ENCODE results near the gene C1QTNF8. TPM values are rescaled to one million over a fixed set of nuclear protein-coding genes. Genes with fewer than 3 reads are reported as not detected.
A peak's percentile ranks its signal among the peaks of the same experiment; 100 is the strongest.

The C1QTNF8 gene
- total and polyA plus RNA-seq, 2 of the 13 experiments (the other 11 are each of a cell fraction or from before 2014, with no cell fraction given), result 0.09 TPM; not detected in 1

DNA sequence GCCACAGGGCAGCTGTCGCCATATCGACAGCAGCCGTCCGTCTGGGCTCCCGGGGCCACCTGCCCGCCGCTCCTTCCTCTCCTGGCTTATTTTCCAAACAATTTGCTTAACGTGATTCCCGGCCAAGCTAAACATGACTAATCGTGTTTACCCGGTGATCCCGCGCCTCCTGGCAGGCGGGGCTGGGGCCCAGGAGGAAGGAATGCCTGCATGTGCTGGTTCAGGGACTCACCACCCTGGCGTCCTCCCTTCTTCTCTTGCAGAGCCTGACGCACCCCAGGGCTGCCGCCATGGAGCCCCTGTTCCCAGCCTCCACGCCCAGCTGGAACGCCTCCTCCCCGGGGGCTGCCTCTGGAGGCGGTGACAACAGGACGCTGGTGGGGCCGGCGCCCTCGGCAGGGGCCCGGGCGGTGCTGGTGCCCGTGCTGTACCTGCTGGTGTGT is 17.4 kb downstream of the C1QTNF8 start (continued):
- TF ChIP-seq, protein P1, sequence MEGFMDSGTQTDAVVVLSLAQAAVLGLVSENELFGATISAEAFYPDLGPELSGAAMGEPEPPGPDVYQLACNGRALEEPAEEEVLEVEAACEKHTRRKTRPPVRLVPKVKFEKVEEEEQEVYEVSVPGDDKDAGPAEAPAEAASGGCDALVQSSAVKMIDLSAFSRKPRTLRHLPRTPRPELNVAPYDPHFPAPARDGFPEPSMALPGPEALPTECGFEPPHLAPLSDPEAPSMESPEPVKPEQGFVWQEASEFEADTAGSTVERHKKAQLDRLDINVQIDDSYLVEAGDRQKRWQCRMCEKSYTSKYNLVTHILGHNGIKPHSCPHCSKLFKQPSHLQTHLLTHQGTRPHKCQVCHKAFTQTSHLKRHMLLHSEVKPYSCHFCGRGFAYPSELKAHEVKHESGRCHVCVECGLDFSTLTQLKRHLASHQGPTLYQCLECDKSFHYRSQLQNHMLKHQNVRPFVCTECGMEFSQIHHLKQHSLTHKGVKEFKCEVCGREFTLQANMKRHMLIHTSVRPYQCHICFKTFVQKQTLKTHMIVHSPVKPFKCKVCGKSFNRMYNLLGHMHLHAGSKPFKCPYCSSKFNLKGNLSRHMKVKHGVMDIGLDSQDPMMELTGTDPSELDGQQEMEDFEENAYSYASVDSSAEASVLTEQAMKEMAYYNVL (CRISPR knock-in tag; IDR thresholded peaks at IDR 0.05; ENCODE audit: borderline replicate concordance), result peak; percentile 83; the same call in 1 of the 2 replicates
- TF ChIP-seq MTF1 (CRISPR knock-in tag; IDR thresholded peaks at IDR 0.05), result no peak
- peak; percentile 19; the same call in 1 of the 2 replicates for TF ChIP-seq ZNF629 (CRISPR knock-in tag; conservative IDR thresholded peaks at IDR 0.05)
- TF ChIP-seq, protein P2, sequence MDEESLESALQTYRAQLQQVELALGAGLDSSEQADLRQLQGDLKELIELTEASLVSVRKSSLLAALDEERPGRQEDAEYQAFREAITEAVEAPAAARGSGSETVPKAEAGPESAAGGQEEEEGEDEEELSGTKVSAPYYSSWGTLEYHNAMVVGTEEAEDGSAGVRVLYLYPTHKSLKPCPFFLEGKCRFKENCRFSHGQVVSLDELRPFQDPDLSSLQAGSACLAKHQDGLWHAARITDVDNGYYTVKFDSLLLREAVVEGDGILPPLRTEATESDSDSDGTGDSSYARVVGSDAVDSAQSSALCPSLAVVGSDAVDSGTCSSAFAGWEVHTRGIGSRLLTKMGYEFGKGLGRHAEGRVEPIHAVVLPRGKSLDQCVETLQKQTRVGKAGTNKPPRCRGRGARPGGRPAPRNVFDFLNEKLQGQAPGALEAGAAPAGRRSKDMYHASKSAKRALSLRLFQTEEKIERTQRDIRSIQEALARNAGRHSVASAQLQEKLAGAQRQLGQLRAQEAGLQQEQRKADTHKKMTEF (CRISPR knock-in tag; IDR thresholded peaks at IDR 0.05), result peak; percentile 95
- TF ChIP-seq ZKSCAN5 (CRISPR knock-in tag; IDR thresholded peaks at IDR 0.05), result no peak
- TF ChIP-seq HMG20A (CRISPR knock-in tag; IDR thresholded peaks at IDR 0.05; ENCODE audit: borderline replicate concordance), result peak; percentile 94; the same call in 1 of the 2 replicates
- no peak for TF ChIP-seq ZSCAN22 (CRISPR knock-in tag; IDR thresholded peaks at IDR 0.05)
- 0 out of 2 replicates have a peak, but pooled peaks have one; percentile 55 for TF ChIP-seq PRMT3 (CRISPR knock-in tag; IDR thresholded peaks at IDR 0.05; ENCODE audit: borderline replicate concordance, low read depth)
- no peak for TF ChIP-seq FOXM1 (CRISPR knock-in tag; IDR thresholded peaks at IDR 0.05)
- no peak for TF ChIP-seq ZNF75D (CRISPR knock-in tag; IDR thresholded peaks at IDR 0.05; ENCODE audit: borderline replicate concordance)
- peak; percentile 85 for TF ChIP-seq ZNF777 (CRISPR knock-in tag; IDR thresholded peaks at IDR 0.05)
- TF ChIP-seq, protein P3, sequence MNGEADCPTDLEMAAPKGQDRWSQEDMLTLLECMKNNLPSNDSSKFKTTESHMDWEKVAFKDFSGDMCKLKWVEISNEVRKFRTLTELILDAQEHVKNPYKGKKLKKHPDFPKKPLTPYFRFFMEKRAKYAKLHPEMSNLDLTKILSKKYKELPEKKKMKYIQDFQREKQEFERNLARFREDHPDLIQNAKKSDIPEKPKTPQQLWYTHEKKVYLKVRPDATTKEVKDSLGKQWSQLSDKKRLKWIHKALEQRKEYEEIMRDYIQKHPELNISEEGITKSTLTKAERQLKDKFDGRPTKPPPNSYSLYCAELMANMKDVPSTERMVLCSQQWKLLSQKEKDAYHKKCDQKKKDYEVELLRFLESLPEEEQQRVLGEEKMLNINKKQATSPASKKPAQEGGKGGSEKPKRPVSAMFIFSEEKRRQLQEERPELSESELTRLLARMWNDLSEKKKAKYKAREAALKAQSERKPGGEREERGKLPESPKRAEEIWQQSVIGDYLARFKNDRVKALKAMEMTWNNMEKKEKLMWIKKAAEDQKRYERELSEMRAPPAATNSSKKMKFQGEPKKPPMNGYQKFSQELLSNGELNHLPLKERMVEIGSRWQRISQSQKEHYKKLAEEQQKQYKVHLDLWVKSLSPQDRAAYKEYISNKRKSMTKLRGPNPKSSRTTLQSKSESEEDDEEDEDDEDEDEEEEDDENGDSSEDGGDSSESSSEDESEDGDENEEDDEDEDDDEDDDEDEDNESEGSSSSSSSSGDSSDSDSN (CRISPR knock-in tag; IDR thresholded peaks at IDR 0.05), result peak; percentile 89
- peak; percentile 96 for TF ChIP-seq SP5 (CRISPR knock-in tag; IDR thresholded peaks at IDR 0.05; ENCODE audit: borderline replicate concordance, low read depth)
- TF ChIP-seq, protein P4, sequence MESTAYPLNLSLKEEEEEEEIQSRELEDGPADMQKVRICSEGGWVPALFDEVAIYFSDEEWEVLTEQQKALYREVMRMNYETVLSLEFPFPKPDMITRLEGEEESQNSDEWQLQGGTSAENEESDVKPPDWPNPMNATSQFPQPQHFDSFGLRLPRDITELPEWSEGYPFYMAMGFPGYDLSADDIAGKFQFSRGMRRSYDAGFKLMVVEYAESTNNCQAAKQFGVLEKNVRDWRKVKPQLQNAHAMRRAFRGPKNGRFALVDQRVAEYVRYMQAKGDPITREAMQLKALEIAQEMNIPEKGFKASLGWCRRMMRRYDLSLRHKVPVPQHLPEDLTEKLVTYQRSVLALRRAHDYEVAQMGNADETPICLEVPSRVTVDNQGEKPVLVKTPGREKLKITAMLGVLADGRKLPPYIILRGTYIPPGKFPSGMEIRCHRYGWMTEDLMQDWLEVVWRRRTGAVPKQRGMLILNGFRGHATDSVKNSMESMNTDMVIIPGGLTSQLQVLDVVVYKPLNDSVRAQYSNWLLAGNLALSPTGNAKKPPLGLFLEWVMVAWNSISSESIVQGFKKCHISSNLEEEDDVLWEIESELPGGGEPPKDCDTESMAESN (CRISPR knock-in tag; conservative IDR thresholded peaks at IDR 0.05), result peak; percentile 90
- TF ChIP-seq, protein P5, sequence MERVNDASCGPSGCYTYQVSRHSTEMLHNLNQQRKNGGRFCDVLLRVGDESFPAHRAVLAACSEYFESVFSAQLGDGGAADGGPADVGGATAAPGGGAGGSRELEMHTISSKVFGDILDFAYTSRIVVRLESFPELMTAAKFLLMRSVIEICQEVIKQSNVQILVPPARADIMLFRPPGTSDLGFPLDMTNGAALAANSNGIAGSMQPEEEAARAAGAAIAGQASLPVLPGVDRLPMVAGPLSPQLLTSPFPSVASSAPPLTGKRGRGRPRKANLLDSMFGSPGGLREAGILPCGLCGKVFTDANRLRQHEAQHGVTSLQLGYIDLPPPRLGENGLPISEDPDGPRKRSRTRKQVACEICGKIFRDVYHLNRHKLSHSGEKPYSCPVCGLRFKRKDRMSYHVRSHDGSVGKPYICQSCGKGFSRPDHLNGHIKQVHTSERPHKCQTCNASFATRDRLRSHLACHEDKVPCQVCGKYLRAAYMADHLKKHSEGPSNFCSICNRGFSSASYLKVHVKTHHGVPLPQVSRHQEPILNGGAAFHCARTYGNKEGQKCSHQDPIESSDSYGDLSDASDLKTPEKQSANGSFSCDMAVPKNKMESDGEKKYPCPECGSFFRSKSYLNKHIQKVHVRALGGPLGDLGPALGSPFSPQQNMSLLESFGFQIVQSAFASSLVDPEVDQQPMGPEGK (CRISPR knock-in tag; IDR thresholded peaks at IDR 0.05), result peak; percentile 83
- peak; percentile 71 for TF ChIP-seq FOXP1 (IDR thresholded peaks at IDR 0.05)
- TF ChIP-seq FOXP1 (CRISPR knock-in tag; IDR thresholded peaks at IDR 0.05), result peak; percentile 97
- no peak for TF ChIP-seq HMGA1 (CRISPR knock-in tag; conservative IDR thresholded peaks at IDR 0.05)
- no peak for TF ChIP-seq ZNF737 (CRISPR knock-in tag; IDR thresholded peaks at IDR 0.05; ENCODE audit: borderline replicate concordance)
- no peak for TF ChIP-seq SOX6 (IDR thresholded peaks at IDR 0.05)
- peak; percentile 85 for TF ChIP-seq SOX6 (CRISPR knock-in tag; IDR thresholded peaks at IDR 0.05)
- peak; percentile 63 for TF ChIP-seq HNF4A (CRISPR knock-in tag; IDR thresholded peaks at IDR 0.05)
- peak; percentile 87 for TF ChIP-seq SMAD3 (CRISPR knock-in tag; IDR thresholded peaks at IDR 0.05)
